ENCODE results near the gene ZNF787.

DNA sequence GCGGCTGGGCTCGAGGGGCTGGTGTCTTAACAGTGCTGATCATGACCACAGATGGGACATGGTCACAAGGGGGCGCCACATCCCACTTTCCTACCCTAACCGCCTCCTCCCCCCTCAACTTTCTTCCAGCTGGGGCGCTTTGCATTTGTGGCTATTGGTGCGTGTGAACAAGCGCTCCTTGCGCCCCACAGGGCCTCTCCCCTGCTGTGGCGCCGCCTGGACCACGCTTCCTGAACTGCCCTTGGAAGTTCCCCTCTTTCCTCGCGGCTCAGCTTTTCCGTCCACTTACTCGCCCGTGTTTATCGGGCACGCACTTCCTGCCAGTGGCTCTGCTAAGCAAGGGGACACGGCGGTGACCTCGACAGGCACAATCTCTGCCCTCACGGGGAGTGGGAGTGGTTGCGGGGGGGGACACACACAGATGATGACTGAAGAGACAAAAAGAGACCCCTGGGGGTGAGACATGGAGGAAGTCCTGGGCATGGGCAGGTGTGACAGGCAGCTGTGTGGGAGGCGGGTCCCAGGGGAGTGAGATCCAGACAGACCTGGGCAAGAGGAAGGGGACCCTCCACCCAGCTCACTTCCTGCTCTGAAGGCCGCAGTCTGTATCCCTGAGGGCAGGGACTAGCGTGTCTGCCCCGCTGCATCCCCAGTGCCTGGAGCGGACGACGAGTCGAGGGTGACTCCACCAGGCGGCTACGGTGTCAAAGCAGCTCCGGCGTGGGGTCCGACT is 40.3 kb downstream of the ZNF787 start:
- TF ChIP-seq CTCF (IDR thresholded peaks at IDR 0.05) (peak; percentile 33 to 42 (median 37)), POLR2A (IDR thresholded peaks at IDR 0.05) (no peak)

Data from testis (tissue), 2 donors.